NCI-H82 treated with DMSO at 0.1 percent for 48 hours (cell line): ENCODE measurements around the gene ABCA2.

Experiments used
- DNase-seq: peaks from one replicate; lab custom pipeline; 2025; ENCODE audit not compliant: unreplicated experiment; lab: John Stamatoyannopoulos, UW

Gene ABCA2

DNA sequence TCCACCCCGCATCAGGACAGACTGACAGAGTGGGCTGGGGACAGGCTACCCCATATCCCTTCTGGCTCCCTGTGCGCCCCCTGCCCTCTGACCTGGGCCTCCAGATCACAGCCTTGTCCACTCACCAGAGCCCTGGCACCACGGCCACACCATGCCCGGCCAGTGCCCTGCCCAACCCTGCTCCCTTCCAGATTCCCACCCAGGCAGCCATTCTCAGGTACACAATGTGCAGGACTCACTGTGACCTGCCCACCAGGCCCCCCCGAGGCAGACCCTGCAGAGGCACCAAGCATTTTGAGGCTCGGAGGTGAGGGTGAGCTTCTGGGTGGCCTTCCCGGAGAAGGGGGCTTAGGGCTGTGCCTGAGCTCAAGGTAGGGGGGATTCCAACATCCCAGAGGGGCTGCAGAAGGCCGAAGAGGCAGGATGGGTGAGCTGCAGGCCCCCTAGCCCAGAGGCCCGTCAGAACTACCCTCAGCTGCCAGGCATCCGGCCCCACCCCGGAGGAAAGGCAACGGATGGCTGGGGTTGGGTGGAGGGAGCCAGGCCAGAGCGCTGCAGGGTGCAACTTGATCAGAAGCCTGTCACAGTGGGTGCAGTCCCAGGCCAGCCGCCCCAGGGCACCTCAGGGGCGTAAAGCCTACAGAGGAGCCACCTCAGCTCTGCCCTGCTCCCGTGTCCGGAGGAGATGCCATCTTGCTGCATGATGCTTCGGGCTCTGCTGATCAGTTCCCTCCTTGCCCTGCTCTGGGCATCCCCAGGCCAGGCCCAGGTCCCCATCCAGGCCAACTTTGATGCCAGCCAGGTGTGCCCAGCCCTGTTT is 45.6 kb downstream of the ABCA2 start, which contains the start of gene LCNL1:
Gene LCNL1 (plus strand): TSS at position 762 of the 820 bp plus-strand sequence. CDS start 594 bp downstream, outside the sequence.
- DNase-seq: no peak

DNA sequence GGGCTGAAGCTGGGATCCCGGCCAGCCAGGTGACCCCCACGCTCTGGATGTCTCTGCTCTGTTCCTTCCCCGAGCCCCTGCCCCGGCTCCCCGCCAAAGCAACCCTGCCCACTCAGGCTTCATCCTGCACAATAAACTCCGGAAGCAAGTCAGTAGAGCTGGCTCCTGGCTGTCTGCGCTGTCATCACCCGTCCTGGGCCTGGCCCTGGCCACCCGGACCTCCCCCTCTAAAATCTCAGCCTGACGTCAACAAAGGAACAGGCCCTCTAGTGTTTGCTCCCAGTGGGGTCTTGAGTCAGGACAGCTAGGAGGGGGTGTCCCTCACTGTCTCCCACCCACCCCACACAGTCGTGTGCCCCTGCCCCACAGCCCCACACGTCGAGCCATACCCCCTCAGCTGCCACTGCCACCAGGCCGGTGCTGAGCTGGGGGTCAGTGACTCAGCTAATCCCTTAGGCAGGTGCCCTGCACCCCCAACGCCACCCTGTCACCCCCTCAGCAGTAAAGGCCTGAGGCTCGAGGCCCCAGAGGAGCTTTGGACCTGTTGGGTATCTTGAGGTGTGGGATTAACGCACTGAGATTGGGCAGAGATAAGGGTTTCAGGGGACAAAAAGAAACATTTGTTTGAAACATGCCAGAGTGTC is 46.3 kb downstream of the ABCA2 start:
- DNase-seq: no peak

- DNase-seq: no peak
Measured at GRCh38 chr9:136980669-136981478, 47.2 kb downstream of the ABCA2 start.

- no peak for DNase-seq
Measured at GRCh38 chr9:136979769-136980587, 48.1 kb downstream of the ABCA2 start.

DNA sequence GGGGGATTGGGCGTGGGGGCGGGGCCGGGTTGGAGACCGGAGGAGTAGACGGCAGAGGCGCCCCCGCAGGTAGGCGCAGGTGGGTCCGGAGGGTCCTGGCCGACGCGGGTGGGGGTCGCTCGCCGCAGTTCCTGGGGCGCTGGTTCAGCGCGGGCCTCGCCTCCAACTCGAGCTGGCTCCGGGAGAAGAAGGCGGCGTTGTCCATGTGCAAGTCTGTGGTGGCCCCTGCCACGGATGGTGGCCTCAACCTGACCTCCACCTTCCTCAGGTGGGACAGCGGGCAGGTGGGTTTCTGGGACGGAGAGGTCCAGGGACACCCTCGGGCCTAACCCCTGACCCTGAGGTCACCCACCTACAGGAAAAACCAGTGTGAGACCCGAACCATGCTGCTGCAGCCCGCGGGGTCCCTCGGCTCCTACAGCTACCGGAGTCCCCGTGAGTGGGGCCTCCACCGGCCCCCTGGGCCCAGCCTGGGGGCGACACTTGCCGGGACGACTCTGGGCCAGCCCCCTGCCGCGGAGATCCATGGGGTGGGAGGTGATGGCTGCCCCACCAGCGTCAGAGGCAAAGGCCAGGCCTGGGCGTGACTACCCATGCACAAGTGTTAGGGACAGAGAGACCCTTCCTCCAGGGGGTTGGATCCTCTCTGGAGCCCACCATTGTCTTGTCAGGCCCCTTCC is 49.0 kb downstream of the ABCA2 start:
- DNase-seq: no peak

- peak; percentile 28 for DNase-seq
Measured at GRCh38 chr9:136978073-136978864, 49.8 kb downstream of the ABCA2 start.

DNA sequence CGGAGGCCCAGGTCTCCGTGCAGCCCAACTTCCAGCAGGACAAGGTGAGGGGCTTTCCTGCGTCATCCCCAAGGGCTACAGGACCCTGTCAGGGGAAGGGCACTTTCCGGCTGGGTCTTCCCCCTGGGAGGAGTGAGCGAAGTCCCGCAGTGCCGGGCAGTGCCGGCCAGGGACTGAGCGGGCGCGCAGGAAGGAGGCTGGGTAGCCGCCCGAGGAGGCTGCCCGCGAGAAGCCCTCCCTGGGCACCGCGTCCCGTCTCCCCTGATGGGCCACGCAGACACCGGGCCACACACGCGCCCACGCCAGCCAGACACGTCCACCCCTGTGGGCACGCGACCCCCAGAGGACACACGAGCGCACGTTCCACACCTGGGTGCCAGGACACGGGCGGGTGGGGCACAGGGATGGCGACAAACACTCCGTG is 50.4 kb downstream of the ABCA2 start:
- DNase-seq: no peak

GRCh38 chr9:136977223-136977622 is 50.8 kb downstream of the ABCA2 start, which contains the start of gene PTGDS:
PTGDS (plus strand) TSS chr9:136977504; CDS start chr9:136977579, 75 bp downstream.
- DNase-seq: no peak

- DNase-seq: no peak
Measured at GRCh38 chr9:136975644-136976043, 52.4 kb downstream of the ABCA2 start.

- DNase-seq: no peak
Measured at GRCh38 chr9:136974817-136975535, 53.1 kb downstream of the ABCA2 start.

GRCh38 chr9:136973618-136974617 is 54.1 kb downstream of the ABCA2 start:
- DNase-seq: no peak

DNA sequence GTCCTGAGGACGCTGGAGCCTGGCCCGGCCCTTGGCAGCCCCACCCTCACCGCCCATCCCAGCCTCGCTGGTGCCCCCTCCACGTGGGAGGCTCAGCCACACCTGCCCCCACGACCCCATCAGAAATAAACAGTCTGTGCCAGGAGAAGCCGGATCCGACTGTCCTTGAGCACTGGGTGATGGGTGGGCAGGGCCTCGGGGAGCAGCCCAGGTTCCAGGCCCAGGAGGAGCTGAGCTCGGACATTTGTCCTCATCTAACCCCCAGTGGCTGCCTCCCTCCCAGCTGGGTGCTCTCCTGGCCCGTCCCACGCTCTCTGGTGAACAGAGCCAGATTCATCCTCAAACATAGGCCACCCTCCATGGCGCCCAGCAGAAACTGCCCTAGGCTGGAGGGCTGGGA is 55.3 kb downstream of the ABCA2 start:
- no peak for DNase-seq

DNA sequence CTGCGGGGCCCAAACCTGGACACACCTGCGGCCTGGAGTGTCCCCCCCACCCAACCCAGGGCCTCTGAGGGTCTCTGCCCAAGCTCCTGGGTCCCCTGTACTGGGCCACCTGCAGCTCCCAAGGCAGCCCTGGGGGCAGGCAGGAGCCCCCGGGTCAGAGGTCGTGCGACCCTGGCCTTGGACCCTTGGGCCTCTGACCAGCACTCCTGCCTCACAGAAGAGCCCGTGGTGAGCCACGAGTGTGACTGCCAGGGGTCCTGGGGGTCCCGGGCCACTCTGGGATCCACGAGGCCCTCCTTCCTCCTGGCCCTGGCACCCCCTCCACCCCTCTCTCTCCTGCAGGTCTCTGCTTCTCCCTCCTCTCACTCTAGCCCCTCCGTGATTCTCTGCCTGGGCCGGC is 55.7 kb downstream of the ABCA2 start:
- DNase-seq: no peak

DNA sequence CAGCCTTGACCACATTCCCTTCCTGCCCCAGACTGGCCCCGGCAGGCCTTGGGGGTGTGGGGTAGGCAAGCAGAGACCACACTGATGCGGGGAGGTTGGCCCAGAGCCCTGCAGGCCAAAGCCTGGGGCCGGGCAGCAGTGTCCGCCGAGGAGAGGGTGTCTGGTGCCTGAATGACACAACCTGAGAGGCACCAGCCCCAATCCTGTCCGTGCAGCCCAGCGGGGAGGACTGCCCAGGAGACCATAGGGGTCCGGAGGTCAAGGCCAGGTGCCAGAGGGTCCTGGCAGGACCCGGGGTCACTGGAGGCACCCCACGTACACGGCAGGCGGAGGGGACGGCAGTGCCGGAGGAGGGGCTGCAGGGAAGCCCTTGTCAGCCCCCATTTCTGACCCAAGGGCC is 56.3 kb downstream of the ABCA2 start:
- DNase-seq: no peak

GRCh38 chr9:136970361-136970760 is 57.7 kb downstream of the ABCA2 start:
- no peak for DNase-seq

GRCh38 chr9:136969774-136970173 is 58.3 kb downstream of the ABCA2 start:
- DNase-seq: no peak

DNA sequence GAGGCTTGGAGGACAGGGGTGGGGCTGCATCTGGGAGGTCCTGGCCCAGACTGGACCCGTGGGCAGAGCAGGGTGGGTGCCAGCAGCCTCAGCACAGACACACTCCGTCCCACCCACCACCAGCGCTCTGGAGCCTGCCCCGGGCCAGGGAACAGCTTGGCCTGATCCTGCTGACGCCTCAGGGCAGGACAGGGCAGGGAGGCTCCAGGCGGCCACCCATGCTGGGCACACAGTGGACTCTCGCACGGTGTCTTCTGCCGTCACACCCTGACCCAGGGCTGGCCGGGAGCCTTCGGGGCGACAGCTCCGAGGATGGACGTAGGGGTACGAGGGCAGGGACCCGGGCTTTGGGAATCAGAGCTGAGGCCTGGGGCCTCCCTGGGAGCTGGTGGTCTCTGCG is 58.9 kb downstream of the ABCA2 start:
- no peak for DNase-seq
